Measurements from ENCODE around the gene APLP2. TPM values are rescaled to one million over a fixed set of nuclear protein-coding genes. Genes with fewer than 3 reads are reported as not detected.

Gene APLP2
- total RNA-seq, 1 experiment from 2014 or later, result 2,076 TPM

DNA sequence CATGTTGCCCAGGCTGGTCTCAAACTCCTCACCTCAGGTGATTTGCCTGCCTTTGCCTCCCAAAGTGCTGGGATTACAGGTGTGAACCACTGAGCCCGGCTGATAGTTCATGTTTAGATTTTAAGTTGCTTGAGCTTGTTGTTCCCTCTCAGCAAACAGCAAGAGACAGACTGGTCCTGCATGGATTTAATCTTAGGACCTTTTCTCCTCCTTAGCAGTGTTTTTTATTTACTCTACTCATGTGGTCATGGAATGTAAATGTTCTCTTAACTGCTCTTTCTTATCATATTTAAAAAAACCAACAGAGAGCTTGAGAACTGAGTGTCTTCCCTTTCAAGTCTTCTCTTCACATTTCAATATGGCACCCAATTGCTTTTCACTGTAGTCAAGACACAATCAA, 44.3 kb upstream of the APLP2 start:
- no peak for TF ChIP-seq CTCF (IDR thresholded peaks at IDR 0.05; ENCODE audit: insufficient read depth in 1 of 2, low read depth in 1 of 2, low read length in 1 of 2, severe bottlenecking in 1 of 2, unreplicated experiment in 1 of 2)

DNA sequence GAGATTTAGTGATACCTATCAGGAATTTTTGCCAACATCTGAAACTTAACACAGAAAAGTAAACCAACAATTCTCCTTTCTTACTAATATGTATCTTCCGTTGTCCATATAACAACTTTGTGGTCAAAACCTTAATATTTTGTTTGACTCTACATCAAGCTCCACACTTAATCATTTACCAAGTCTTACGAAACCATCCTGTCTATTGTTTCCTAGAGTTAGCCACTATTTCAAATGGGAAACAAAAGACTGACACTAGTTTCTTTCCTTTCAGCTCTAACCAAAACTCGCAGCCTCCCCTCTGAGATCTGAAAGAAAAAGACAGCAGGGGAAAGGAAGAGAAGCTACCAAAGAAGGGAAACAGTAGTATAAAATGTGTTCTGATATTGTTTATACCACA, 40.6 kb upstream of the APLP2 start:
- peak overlapping the region; percentile 10 for H3K4me3 Mint-ChIP-seq (ENCODE audit: unreplicated experiment)
- no peaks in the 10 kb centered on the region for H3K36me3 ChIP-seq (ENCODE audit: control insufficient read depth, insufficient read depth, low read length)
- ChIA-PET POLR2A (interaction anchor here (1.4 kb wide), 1 partner anchor 27 kb away, joined by 13 read pairs; the partner anchor contains the start of gene PRDM10), CTCF (no interaction called here)
- H3K4me1 Mint-ChIP-seq (ENCODE audit: low read depth, unreplicated experiment), result peaks cover 47% of the 10 kb centered on the region
- H3K27me3 ChIP-seq (replicated peaks; ENCODE audit: control insufficient read depth, insufficient read depth, low read length), result no peaks in the 10 kb centered on the region
- TF ChIP-seq CTCF (IDR thresholded peaks at IDR 0.05; ENCODE audit: insufficient read depth in 1 of 2, low read depth in 1 of 2, low read length in 1 of 2, severe bottlenecking in 1 of 2, unreplicated experiment in 1 of 2), result no peak
- H3K36me3 Mint-ChIP-seq (ENCODE audit: insufficient read depth, unreplicated experiment), result no peaks in the 10 kb centered on the region
- no peaks in the 10 kb centered on the region for H3K9me3 Mint-ChIP-seq (ENCODE audit: unreplicated experiment)
- peaks cover 66% of the 10 kb centered on the region for H3K4me1 ChIP-seq
- peak overlapping the region; percentile 53 for H3K27ac Mint-ChIP-seq (ENCODE audit: unreplicated experiment)
- H3K4me3 ChIP-seq (ENCODE audit: low read depth, low read length), result no peak overlapping the region
- H3K27me3 Mint-ChIP-seq (ENCODE audit: insufficient read depth, unreplicated experiment), result no peaks in the 10 kb centered on the region
- H3K9me3 ChIP-seq, result no peaks in the 10 kb centered on the region
- intact Hi-C loops (cut with micrococcal nuclease; ENCODE audit: unreplicated experiment), result no loop called here
- BruUV-seq (replicated peaks), result no TSS peak
- no peak for DNase-seq

More for the DNA sequence above, 44.3 kb upstream of the APLP2 start:
- peaks cover 68% of the 10 kb centered on the region for H3K4me1 ChIP-seq
- no peaks in the 10 kb centered on the region for H3K27me3 ChIP-seq (replicated peaks; ENCODE audit: control insufficient read depth, insufficient read depth, low read length)
- intact Hi-C loops (cut with micrococcal nuclease; ENCODE audit: unreplicated experiment), result no loop called here
- H3K4me3 Mint-ChIP-seq (ENCODE audit: unreplicated experiment), result peak overlapping the region; percentile 19
- no peak overlapping the region for H3K4me3 ChIP-seq (ENCODE audit: low read depth, low read length)
- no TSS peak for BruUV-seq (replicated peaks)
- no peaks in the 10 kb centered on the region for H3K36me3 ChIP-seq (ENCODE audit: control insufficient read depth, insufficient read depth, low read length)
- H3K27me3 Mint-ChIP-seq (ENCODE audit: insufficient read depth, unreplicated experiment), result no peaks in the 10 kb centered on the region
- ChIA-PET POLR2A (interaction anchor here (0.6 to 1.5 kb wide), 5 partner anchors 18 to 164 kb away, joined by 3 to 27 read pairs (median 9); partner anchors contain the start of genes APLP2 and PRDM10), CTCF (interaction anchor here (0.6 to 1.2 kb wide), 3 partner anchors 22 to 120 kb away, joined by 3 to 13 read pairs (median 3); partner anchors contain the start of gene PRDM10)
- peaks cover 3% of the 10 kb centered on the region; the same call in 1 of the 2 replicates for H3K9me3 ChIP-seq
- peaks cover 7% of the 10 kb centered on the region for H3K36me3 Mint-ChIP-seq (ENCODE audit: insufficient read depth, unreplicated experiment)
- H3K9me3 Mint-ChIP-seq (ENCODE audit: unreplicated experiment), result peaks cover 9% of the 10 kb centered on the region
- peaks cover 50% of the 10 kb centered on the region for H3K4me1 Mint-ChIP-seq (ENCODE audit: low read depth, unreplicated experiment)
- DNase-seq, result peak in 1 of 2 experiments; percentile 53
- H3K27ac Mint-ChIP-seq (ENCODE audit: unreplicated experiment), result peak overlapping the region; percentile 85

DNA sequence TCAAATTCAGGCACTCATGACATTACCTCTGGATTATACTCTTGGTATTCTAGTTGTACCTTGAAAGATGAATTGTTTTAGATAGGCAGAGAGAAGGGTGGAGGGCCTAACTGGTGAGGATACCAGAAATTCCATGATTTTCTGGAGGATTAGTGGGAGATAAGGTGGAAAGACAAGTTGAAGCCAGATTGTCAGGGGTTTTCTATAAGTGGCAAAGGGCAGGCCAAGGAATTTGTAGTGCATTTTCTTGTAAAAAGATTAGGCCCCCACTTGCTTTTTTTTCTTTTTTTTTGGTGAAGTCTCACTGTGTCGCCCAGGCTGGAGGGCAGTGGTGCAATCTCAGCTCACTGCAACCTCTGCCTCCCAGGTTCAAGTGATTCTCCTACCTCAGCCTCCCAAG, 38.6 kb upstream of the APLP2 start:
- Mint-ChIP-seq H3K4me3 (ENCODE audit: unreplicated experiment) (peak overlapping the region; percentile 12), H3K27me3 (ENCODE audit: insufficient read depth, unreplicated experiment) (no peaks in the 10 kb centered on the region), H3K36me3 (ENCODE audit: insufficient read depth, unreplicated experiment) (no peaks in the 10 kb centered on the region), H3K4me1 (ENCODE audit: low read depth, unreplicated experiment) (peaks cover 35% of the 10 kb centered on the region), H3K27ac (ENCODE audit: unreplicated experiment) (peak overlapping the region; percentile 49), H3K9me3 (ENCODE audit: unreplicated experiment) (no peaks in the 10 kb centered on the region)
- no peaks in the 10 kb centered on the region for H3K27me3 ChIP-seq (replicated peaks; ENCODE audit: control insufficient read depth, insufficient read depth, low read length)
- H3K36me3 ChIP-seq (ENCODE audit: control insufficient read depth, insufficient read depth, low read length), result no peaks in the 10 kb centered on the region
- TF ChIP-seq CTCF (IDR thresholded peaks at IDR 0.05; ENCODE audit: insufficient read depth in 1 of 2, low read depth in 1 of 2, low read length in 1 of 2, severe bottlenecking in 1 of 2, unreplicated experiment in 1 of 2), result no peak
- POLR2A ChIA-PET, result interaction anchor here (0.5 to 1.7 kb wide), 5 partner anchors 28 to 150 kb away, joined by 3 to 31 read pairs (median 5); partner anchors contain the start of gene PRDM10
- BruUV-seq (replicated peaks), result no TSS peak
- H3K9me3 ChIP-seq, result no peaks in the 10 kb centered on the region
- H3K4me1 ChIP-seq, result peaks cover 52% of the 10 kb centered on the region
- DNase-seq, result peak; percentile 82 to 84
- H3K4me3 ChIP-seq (ENCODE audit: low read depth, low read length), result no peak overlapping the region
- intact Hi-C loops (cut with micrococcal nuclease; ENCODE audit: unreplicated experiment), result loop anchor here (1.0 to 2.0 kb wide), 6 partner anchors 8 to 150 kb away; partner anchors contain the start of genes APLP2 and PRDM10
- CTCF ChIA-PET, result interaction anchor here (0.6 to 1.4 kb wide), 4 partner anchors 16 to 101 kb away, joined by 3 to 5 read pairs (median 3); no protein-coding TSS in a partner anchor
